ENCODE results near the gene C6orf89. TPM values are rescaled to one million over a fixed set of nuclear protein-coding genes. Genes with fewer than 3 reads are reported as not detected.

Gene C6orf89
- total RNA-seq, 4 donors from 2014 or later: 18.6 to 34.9 (median 23.1) TPM

DNA sequence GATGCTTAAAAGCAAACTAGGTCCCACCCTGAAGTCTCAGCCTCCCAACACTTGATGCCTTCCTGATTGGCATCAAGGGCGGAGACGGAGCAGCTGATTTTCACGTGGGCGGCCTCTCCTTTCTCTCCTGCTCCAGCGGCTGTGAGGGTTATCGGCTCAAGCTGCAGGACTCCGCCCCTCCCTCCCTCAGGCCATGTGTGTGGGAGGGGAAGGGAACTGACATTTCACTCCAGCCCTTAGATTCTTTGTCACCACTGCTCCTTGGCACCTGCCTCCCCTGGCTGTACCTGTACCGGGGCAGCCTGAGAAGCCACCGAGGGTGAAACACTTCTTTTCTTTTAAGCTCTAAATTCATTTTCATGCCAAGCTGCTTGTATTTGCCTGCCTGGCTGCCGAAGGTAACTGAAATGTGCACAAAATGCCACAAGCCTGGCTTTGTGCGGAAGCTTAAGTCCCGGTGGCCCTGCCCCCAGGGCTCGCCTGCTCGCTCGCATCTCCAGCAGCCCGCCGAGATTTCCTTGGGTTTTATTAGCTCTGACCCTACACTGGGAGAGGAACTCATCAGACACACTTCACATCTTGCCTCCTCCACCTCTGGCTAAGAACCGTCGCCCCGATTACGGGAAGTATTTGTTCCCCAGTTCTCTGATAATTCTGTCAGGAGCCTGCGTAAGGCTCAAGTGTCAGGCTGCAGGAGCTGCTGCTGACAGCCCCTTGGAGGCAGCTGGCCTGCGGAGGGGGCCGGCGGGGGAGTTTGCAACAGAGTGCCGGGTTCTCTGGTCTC is 36.9 kb upstream of the C6orf89 start:
- 20 to 36% methylated on average over 20 to 26 of the region's 26 CpGs for WGBS, 2 donors
- no peak for TF ChIP-seq POLR2A (IDR thresholded peaks at IDR 0.05)
- TF ChIP-seq, protein P1, sequence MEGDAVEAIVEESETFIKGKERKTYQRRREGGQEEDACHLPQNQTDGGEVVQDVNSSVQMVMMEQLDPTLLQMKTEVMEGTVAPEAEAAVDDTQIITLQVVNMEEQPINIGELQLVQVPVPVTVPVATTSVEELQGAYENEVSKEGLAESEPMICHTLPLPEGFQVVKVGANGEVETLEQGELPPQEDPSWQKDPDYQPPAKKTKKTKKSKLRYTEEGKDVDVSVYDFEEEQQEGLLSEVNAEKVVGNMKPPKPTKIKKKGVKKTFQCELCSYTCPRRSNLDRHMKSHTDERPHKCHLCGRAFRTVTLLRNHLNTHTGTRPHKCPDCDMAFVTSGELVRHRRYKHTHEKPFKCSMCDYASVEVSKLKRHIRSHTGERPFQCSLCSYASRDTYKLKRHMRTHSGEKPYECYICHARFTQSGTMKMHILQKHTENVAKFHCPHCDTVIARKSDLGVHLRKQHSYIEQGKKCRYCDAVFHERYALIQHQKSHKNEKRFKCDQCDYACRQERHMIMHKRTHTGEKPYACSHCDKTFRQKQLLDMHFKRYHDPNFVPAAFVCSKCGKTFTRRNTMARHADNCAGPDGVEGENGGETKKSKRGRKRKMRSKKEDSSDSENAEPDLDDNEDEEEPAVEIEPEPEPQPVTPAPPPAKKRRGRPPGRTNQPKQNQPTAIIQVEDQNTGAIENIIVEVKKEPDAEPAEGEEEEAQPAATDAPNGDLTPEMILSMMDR (IDR thresholded peaks at IDR 0.05): no peak
- H3K27ac ChIP-seq: peak overlapping the region in 2 of 4 donors; percentile 14 to 39
- no peaks in the 10 kb centered on the region for H3K9me3 ChIP-seq
- no peak for DNase-seq
- peaks cover 0 to under 1% (median 0%) of the 10 kb centered on the region in 3 donors for H3K36me3 ChIP-seq
- peaks cover 19 to 57% (median 21%) of the 10 kb centered on the region in 3 donors for H3K4me1 ChIP-seq
- intact Hi-C loops (cut with DNase I): loop anchor here (5.0 kb wide), 1 partner anchor 82 kb away; no protein-coding TSS in a partner anchor
- peak overlapping the region in 2 of 4 donors; percentile 5 to 10 for H3K4me3 ChIP-seq
- no peaks in the 10 kb centered on the region for H3K27me3 ChIP-seq

DNA sequence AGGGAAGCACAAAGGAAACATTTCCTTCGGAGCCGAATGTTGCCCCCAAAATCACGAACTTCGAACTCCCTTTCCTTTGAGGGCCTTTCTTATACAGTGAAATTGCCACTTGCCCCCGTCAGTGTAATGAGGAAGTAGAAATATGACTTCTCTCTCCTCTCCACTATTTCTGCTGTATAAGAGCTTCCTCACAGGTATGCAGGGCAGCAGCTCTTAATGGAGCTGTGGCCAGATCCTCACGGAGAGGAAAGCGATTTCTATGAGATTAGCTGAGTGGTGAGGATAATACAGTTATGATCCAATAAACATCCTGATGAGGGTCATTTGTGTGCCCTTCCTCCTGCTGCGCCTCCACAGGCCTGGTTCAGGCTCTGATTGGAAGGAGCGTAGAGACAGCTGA is 35.7 kb upstream of the C6orf89 start:
- Histone ChIP-seq H3K4me1 (peaks cover 19 to 59% (median 21%) of the 10 kb centered on the region in 3 donors), H3K36me3 (peaks cover 0 to 12% (median 0%) of the 10 kb centered on the region in 3 donors), H3K27me3 (no peaks in the 10 kb centered on the region), H3K9me3 (no peaks in the 10 kb centered on the region), H3K4me3 (no peak overlapping the region), H3K27ac (no peak overlapping the region)
- no peak for DNase-seq
- TF ChIP-seq, protein P1 (IDR thresholded peaks at IDR 0.05): no peak
- TF ChIP-seq POLR2A (IDR thresholded peaks at IDR 0.05): no peak
- 76 to 82% methylated on average over 8 to 9 of the region's 9 CpGs for WGBS, 2 donors
- intact Hi-C loops (cut with DNase I): no loop called here

DNA sequence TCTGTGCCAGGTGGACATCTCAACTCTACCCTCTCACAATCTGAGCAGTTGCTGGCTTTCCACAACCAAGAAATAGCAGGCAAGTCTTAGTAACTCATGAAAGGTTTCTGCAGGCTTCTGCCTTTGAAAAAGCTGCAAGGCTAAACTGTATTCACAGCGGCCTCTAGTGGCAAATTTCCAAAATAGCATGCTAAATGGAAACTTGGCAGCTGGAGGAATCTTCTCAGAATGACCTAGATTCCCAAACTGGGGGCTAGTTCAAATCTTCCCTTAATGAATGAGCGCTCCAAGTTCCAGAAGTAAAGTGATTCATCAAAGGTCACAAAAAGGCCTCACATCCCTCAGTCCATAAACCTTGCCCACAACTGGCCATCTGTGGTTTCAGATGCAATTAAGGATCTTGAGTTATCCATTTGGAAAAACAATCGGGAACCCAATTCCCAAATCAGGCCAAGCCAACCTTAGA is 34.6 kb upstream of the C6orf89 start:
- 16 to 42% methylated on average over 3 of the region's 3 CpGs for WGBS, 2 donors
- H3K27ac ChIP-seq: peak overlapping the region in 2 of 4 donors; percentile 17 to 56
- intact Hi-C loops (cut with DNase I): no loop called here

DNA sequence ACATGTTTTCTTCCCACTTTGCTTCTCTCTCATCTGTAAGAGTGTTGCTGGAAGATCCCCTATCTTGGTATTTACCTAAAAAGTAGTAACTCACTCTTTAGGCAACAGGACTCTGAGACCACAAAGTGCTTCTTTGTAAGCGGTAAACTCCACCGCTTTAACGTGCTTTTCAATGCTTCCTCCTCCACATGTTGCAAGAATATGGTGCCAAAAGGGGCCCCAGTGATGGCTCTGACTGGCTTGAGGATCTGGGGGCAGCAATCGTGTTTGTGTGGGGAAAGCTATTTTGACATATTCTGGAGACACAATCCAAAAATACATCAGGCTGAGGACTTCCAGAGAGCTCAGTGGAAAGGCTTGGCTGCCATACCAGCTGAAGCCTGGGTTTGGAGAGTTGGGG is 34.1 kb upstream of the C6orf89 start:
- Histone ChIP-seq H3K36me3 (peaks cover 0 to 28% (median 0%) of the 10 kb centered on the region in 3 donors), H3K27ac (peak overlapping the region; percentile 1 to 71 (median 36)), H3K27me3 (no peaks in the 10 kb centered on the region), H3K4me3 (no peak overlapping the region), H3K4me1 (peaks cover 19 to 62% (median 21%) of the 10 kb centered on the region in 3 donors), H3K9me3 (no peaks in the 10 kb centered on the region)
- intact Hi-C loops (cut with DNase I): no loop called here
- TF ChIP-seq, protein P1 (IDR thresholded peaks at IDR 0.05): no peak
- TF ChIP-seq POLR2A (IDR thresholded peaks at IDR 0.05): no peak
- no peak for DNase-seq
- 56 to 71% methylated on average over 4 of the region's 4 CpGs for WGBS, 2 donors

More for the DNA sequence above, 34.6 kb upstream of the C6orf89 start:
- H3K9me3 ChIP-seq: no peaks in the 10 kb centered on the region
- TF ChIP-seq, protein P1 (IDR thresholded peaks at IDR 0.05): peak; percentile 55 to 83 (median 68)
- TF ChIP-seq POLR2A (IDR thresholded peaks at IDR 0.05): no peak
- peaks cover 19 to 59% (median 21%) of the 10 kb centered on the region in 3 donors for H3K4me1 ChIP-seq
- no peak overlapping the region for H3K4me3 ChIP-seq
- peaks cover 0 to 24% (median 0%) of the 10 kb centered on the region in 3 donors for H3K36me3 ChIP-seq
- no peak for DNase-seq
- no peaks in the 10 kb centered on the region for H3K27me3 ChIP-seq

Measured in esophagus squamous epithelium (tissue), 5 donors.